CD4-positive, CD25-positive, alpha-beta regulatory T cell (primary cell): Measurements from ENCODE around the gene MLLT10. TPM values are rescaled to one million over a fixed set of nuclear protein-coding genes. Genes with fewer than 3 reads are reported as not detected.

Experiments
- ATAC-seq, 2 donors: fragments of 150-1000 bp; cut with Tn5 transposase; one replicate each; pipeline ENCODE4 v1.10.0; 2021; ENCODE audit warnings: low read depth in 2 of 2, moderate number of reproducible peaks in 2 of 2, moderate library complexity in 1 of 2
- DNase-seq, 3 donors: peaks; one replicate each; pipeline versions ENCODE4 v3.0.0 to v3.0.0-alpha.2; 2012 to 2022; ENCODE audit warnings: mixed read lengths in 1 of 3
- H3K27ac ChIP-seq: one replicate; pipeline ENCODE4 v1.7.0; 2013; ENCODE audit warnings: mild to moderate bottlenecking, low read length; ENCODE audit not compliant: insufficient read depth, poor library complexity, severe bottlenecking
- H3K27me3 ChIP-seq: one replicate; pipeline ENCODE4 v1.7.0; 2013; ENCODE audit warnings: low read length; ENCODE audit not compliant: control insufficient read depth, insufficient read depth
- H3K36me3 ChIP-seq: one replicate; pipeline ENCODE4 v1.7.0; 2013; ENCODE audit warnings: mild to moderate bottlenecking, low read length, moderate library complexity; ENCODE audit not compliant: control insufficient read depth, insufficient read depth
- H3K4me1 ChIP-seq: 2 replicates; pipeline ENCODE4 v1.7.0; 2013; ENCODE audit warnings: mild to moderate bottlenecking, low read length; ENCODE audit not compliant: insufficient read depth, control insufficient read depth, poor library complexity, severe bottlenecking
- H3K4me3 ChIP-seq: one replicate; pipeline ENCODE4 v1.7.0; 2013; ENCODE audit warnings: low read depth, mild to moderate bottlenecking, low read length, moderate library complexity
- H3K9me3 ChIP-seq, 2 experiments: 1 replicate in 1 of 2; 2 replicates in 1 of 2; pipeline ENCODE4 v1.7.0; 2013; ENCODE audit warnings: low read length in 2 of 2, mild to moderate bottlenecking in 1 of 2, moderate library complexity in 1 of 2; ENCODE audit not compliant: control insufficient read depth in 2 of 2
- H3K27ac Mint-ChIP-seq, 3 donors: one replicate each; pipeline ENCODE4 v1.8.0; 2020 to 2022; ENCODE audit warnings: mild to moderate bottlenecking in 3 of 3, mixed read lengths in 3 of 3, moderate library complexity in 2 of 3
- H3K27me3 Mint-ChIP-seq: one replicate; pipeline ENCODE4 v1.8.0; 2022; ENCODE audit warnings: mild to moderate bottlenecking, mixed read lengths
- H3K36me3 Mint-ChIP-seq: one replicate; pipeline ENCODE4 v1.8.0; 2020; ENCODE audit warnings: mixed read lengths
- H3K4me1 Mint-ChIP-seq, 4 donors: one replicate each; pipeline ENCODE4 v1.8.0; 2020 to 2022; ENCODE audit warnings: mixed read lengths in 4 of 4, mild to moderate bottlenecking in 1 of 4
- H3K4me3 Mint-ChIP-seq, 4 donors: one replicate each; pipeline ENCODE4 v1.8.0; 2020 to 2022; ENCODE audit warnings: mild to moderate bottlenecking in 4 of 4, mixed read lengths in 4 of 4, moderate library complexity in 3 of 4
- H3K9me3 Mint-ChIP-seq, 7 donors: one replicate each; pipeline ENCODE4 v1.8.0; 2020 to 2022; ENCODE audit warnings: mixed read lengths in 7 of 7, mild to moderate bottlenecking in 3 of 7, moderate library complexity in 2 of 7
- polyA plus RNA-seq, 4 donors: library from polyadenylated mRNA; unstranded; fragments of 300-500 nt; fragmentation: Illumina TruSeq; gene quantifications; one replicate each; pipeline ENCODE4 v1.2.3, GENCODE V29; 2021
- total RNA-seq: library from RNA; stranded (reverse); gene quantifications from one replicate; pipeline ENCODE4 v1.2.3, GENCODE V29; 2022

Gene MLLT10
- total RNA-seq: 81.9 TPM
- polyA plus RNA-seq: 1 to 10 TPM; 5.8 to 9.3 (median 8.0) TPM

DNA sequence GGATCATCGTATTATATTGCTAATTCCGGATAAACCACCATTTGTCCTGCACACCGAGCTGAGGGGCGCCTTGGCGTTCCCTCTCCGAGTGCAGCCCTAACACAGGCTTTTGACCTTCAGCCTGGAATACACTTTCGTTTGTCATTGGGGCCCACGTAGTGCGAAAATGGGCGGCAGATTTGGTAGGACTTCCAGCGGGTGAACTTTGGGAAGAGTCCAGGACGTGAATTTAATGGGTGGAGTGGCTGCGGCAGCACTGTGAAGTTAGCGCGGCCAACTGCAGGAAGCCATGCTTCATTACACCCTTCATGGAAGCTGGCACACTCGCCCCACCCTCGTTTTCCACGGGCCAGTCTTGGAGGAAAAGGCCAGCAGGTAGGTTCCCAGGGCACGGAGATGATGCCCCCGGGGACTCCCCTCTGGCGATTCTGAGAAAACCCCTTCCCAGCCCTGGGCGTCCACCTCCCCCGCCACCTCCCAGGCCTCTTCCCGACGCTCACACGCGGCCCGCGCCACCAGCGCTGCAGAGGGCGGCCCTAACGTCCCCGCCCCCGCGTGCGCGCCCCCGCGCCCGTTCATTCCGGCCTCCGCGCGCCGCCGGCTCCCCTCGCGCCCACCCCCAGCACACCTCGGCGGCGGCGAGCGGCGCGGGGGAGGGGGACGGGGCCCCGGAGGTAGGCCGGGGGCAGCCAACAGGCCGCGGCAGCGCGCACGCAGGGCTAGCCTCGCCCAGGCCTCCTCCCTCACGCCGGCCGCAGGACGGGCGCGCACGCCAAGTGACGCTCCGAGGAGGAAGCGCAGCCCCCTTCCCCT is at the start of gene MLLT10:
Gene MLLT10 (plus strand): TSS at position 766 of the 813 bp plus-strand sequence. CDS start 413 bp downstream, outside the sequence.
- Histone ChIP-seq H3K4me3 (peak within 1 kb of the TSS; percentile 90), H3K9me3 (no peaks in the 10 kb centered on the region), H3K36me3 (peaks cover 6% of the 10 kb centered on the region), H3K4me1 (peaks cover 18% of the 10 kb centered on the region), H3K27me3 (peaks cover 3% of the 10 kb centered on the region), H3K27ac (peak within 1 kb of the TSS; percentile 85)
- ATAC-seq: peak; percentile 90 to 92
- peak; percentile 88 to 96 (median 95) for DNase-seq
- Mint-ChIP-seq H3K9me3 (no peaks in the 10 kb centered on the region), H3K4me1 (peaks cover 15 to 39% (median 29%) of the 10 kb centered on the region in 4 donors), H3K27me3 (peaks cover 18% of the 10 kb centered on the region), H3K4me3 (peak within 1 kb of the TSS; percentile 94 to 95 (median 95)), H3K27ac (peak within 1 kb of the TSS; percentile 96 to 98 (median 97)), H3K36me3 (peaks cover 6% of the 10 kb centered on the region)

DNA sequence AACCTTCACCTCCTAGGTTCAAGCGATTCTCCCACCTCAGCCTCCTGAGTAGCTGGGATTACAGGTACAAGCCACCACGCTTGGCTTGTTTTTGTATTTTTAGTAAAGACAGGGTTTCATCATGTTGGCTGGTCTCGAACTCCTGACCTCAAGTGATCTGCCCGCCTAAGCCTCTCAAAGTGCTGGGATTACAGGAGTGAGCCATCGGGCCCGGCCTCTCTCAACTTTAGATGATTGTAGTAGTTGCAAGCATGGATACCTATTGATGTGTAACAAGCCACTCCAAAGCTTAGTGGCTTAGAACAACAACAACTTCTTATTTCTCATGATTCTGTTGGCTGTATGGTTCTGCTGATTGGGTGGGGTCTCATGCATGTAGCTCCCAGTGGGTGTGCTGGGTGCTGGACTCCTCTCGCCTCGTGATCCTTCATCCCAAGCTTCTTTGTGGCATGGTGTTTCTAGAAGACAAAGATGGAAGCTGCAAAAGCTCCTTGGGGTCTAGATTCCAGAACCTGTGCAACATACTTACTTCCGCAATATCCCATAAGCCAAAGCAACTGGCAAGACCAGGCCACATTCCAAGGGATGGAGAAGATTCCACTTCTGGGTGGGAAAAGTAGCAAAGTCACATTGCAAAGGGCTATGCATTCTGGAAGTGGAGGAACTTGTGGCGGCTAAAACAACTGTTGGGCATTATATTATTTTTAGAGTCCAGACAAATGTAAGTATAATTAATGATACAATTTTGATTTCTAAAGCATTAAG is 46.4 kb upstream of the MLLT10 start:
- peak overlapping the region in 1 of 3 donors; percentile 32 for H3K27ac Mint-ChIP-seq
- no peaks in the 10 kb centered on the region for H3K36me3 Mint-ChIP-seq
- no peak for DNase-seq
- no peaks in the 10 kb centered on the region for H3K9me3 ChIP-seq
- no peak overlapping the region for H3K27ac ChIP-seq
- peaks cover 15% of the 10 kb centered on the region for H3K27me3 ChIP-seq
- no peak overlapping the region for H3K4me3 ChIP-seq
- no peaks in the 10 kb centered on the region for H3K36me3 ChIP-seq
- H3K4me1 ChIP-seq: no peaks in the 10 kb centered on the region
- ATAC-seq: no peak
- no peaks in the 10 kb centered on the region for H3K4me1 Mint-ChIP-seq
- H3K27me3 Mint-ChIP-seq: peaks cover 45% of the 10 kb centered on the region
- H3K9me3 Mint-ChIP-seq: no peaks in the 10 kb centered on the region
- H3K4me3 Mint-ChIP-seq: no peak overlapping the region

DNA sequence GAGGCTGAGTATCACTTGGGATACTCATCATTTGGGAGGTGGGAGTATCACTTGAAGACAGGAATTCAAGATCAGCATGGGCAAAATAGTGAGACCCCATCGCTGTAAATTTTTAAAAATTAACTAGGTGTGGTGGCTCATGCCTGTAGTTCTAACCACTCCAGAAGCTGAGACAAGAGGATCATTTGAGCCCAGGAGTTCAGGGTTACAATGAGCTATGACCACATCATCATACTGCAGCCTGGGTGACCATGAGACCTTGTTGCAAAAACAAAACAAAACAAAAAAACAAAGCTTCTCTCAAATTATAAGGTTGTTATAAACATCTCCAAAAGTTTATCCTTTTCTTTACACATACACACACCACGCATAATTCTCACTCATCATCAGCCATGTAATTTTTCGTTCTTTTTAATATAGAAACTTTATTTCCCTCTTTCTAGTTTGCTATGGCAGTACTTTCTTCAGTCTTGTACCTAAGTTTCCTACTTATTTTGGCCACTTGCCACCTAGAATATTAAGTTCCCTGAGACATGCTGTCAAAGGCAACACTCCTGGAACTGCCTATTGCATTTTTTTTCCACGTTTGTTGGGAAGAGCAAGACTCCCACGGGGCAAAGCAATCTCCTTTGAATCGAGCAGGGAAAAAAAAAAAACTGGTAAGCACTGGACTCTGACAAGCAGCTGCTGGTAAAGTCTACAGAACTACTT is 45.6 kb upstream of the MLLT10 start:
- H3K36me3 Mint-ChIP-seq: no peaks in the 10 kb centered on the region
- no peaks in the 10 kb centered on the region for H3K9me3 ChIP-seq
- H3K27ac Mint-ChIP-seq: no peak overlapping the region
- no peaks in the 10 kb centered on the region for H3K36me3 ChIP-seq
- H3K4me3 Mint-ChIP-seq: no peak overlapping the region
- H3K27me3 ChIP-seq: peaks cover 15% of the 10 kb centered on the region
- ATAC-seq: no peak
- no peaks in the 10 kb centered on the region for H3K9me3 Mint-ChIP-seq
- no peak overlapping the region for H3K4me3 ChIP-seq
- no peaks in the 10 kb centered on the region for H3K4me1 Mint-ChIP-seq
- no peak overlapping the region for H3K27ac ChIP-seq
- H3K4me1 ChIP-seq: no peaks in the 10 kb centered on the region
- DNase-seq: no peak
- H3K27me3 Mint-ChIP-seq: peaks cover 51% of the 10 kb centered on the region

DNA sequence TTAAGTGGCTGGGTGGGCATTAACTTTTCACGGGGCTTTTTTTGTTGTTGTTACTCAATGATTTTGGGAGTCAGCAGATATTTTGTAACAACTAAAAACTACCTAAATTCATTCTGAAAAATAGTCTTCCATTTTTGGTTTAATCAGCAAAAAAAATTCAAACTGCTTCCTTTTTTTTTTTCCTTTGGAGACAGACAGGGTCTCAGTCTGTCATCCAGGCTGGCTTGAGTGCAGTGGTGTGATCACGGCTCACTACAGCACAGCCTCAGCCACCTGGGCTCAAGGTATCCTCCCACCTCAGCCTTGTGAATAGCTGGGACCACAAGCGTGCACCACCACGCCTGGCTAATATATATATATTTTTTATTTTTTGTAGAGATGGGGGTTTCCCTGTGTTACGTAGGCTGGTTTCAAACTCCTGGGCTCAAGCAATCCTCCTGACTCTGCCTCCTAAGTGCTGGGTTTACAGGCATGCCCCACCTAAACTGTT is 45.0 kb upstream of the MLLT10 start:
- Histone ChIP-seq H3K9me3 (no peaks in the 10 kb centered on the region), H3K27me3 (peaks cover 19% of the 10 kb centered on the region), H3K4me1 (peaks cover under 1% of the 10 kb centered on the region), H3K4me3 (no peak overlapping the region), H3K27ac (no peak overlapping the region), H3K36me3 (no peaks in the 10 kb centered on the region)
- ATAC-seq (no peak), DNase-seq (no peak)
- Mint-ChIP-seq H3K27ac (no peak overlapping the region), H3K27me3 (peaks cover 53% of the 10 kb centered on the region), H3K36me3 (no peaks in the 10 kb centered on the region), H3K4me1 (peaks cover 0 to 3% (median under 1%) of the 10 kb centered on the region in 4 donors), H3K9me3 (peaks cover 0 to under 1% (median 0%) of the 10 kb centered on the region in 7 donors), H3K4me3 (no peak overlapping the region)

DNA sequence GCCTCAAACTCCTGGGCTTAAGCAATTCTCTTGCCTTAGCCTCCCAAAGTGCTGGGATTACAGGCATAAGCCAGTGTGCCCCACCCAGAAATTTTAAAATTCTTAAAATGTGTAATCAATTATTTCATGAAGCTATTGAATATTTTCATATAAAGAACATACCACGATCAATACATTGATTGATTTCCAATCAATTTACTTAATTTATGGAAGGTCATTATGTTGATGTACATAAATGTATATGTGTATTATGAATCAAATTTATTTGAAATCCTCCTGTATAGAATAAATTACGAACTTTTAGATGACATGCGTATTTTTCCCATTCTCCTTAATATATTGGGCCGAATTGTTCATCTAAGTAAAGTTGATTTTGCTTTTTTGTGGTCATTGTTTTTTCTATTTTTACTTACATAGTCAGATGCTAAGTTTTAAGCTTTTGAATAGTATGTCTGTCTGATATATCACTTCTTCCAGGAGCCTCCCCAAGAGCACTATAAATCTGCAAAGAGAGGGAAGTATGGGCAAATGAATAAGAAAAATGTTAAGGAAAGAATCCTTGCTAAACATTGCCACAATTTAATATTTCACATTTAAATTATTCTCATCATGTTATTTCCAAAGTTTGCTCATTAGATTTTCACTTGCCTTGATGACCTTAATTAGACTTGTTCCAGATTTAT is 43.9 kb upstream of the MLLT10 start:
- Histone ChIP-seq H3K4me1 (peaks cover 12% of the 10 kb centered on the region), H3K27ac (no peak overlapping the region), H3K9me3 (no peaks in the 10 kb centered on the region), H3K27me3 (peaks cover 20% of the 10 kb centered on the region), H3K36me3 (no peaks in the 10 kb centered on the region), H3K4me3 (no peak overlapping the region)
- Mint-ChIP-seq H3K36me3 (no peaks in the 10 kb centered on the region), H3K27me3 (peaks cover 60% of the 10 kb centered on the region), H3K27ac (no peak overlapping the region), H3K9me3 (peaks cover 0 to 1% (median 0%) of the 10 kb centered on the region in 7 donors), H3K4me3 (no peak overlapping the region), H3K4me1 (peaks cover 0 to 9% (median 6%) of the 10 kb centered on the region in 4 donors)
- ATAC-seq: no peak
- no peak for DNase-seq

DNA sequence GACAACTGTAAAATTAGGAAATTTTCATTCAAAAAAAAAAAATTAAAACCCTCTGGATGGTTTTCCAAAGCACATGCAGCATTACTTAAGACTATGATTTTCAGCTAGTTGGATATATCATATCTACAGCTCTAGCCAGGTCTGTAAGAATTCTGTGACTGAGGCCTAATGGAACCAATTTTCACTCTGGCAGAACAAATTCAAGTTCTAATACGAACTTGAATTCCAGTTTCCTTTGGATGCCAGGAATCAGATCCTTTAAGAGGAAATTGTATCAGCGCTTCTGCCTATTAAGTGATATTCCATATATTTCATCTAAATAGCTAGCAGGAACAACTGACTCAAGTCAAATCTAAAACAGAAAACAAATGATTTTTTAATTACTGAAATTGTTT is 43.3 kb upstream of the MLLT10 start:
- H3K27me3 Mint-ChIP-seq: peaks cover 66% of the 10 kb centered on the region
- Histone ChIP-seq H3K9me3 (no peaks in the 10 kb centered on the region), H3K4me3 (no peak overlapping the region), H3K27me3 (peaks cover 20% of the 10 kb centered on the region), H3K27ac (no peak overlapping the region), H3K4me1 (peaks cover 17% of the 10 kb centered on the region), H3K36me3 (no peaks in the 10 kb centered on the region)
- H3K27ac Mint-ChIP-seq: no peak overlapping the region
- H3K9me3 Mint-ChIP-seq: peaks cover 0 to 3% (median 0%) of the 10 kb centered on the region in 7 donors
- H3K4me1 Mint-ChIP-seq: peaks cover 0 to 14% (median 10%) of the 10 kb centered on the region in 4 donors
- H3K4me3 Mint-ChIP-seq: no peak overlapping the region
- ATAC-seq: no peak
- H3K36me3 Mint-ChIP-seq: no peaks in the 10 kb centered on the region
- DNase-seq: no peak

DNA sequence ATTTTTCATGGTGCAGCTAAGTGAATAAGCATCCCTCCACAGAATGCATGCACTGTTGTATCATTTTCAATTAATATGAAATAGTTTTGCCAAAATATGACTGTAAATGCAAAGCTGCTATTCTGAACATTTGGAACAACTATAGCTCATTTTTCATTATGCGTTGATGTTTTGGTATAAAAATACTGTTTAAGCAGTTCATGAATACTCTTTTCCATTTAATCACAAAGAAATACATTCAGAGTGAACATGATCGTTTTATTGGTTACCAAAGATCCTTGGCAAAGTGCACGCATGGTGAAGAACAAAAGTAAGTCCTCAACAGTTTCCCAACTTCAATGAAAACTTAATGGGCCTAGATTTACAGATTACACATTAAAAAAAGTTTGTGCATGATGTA is 41.6 kb upstream of the MLLT10 start:
- Mint-ChIP-seq H3K9me3 (peaks cover 0 to 3% (median 0%) of the 10 kb centered on the region in 7 donors), H3K36me3 (no peaks in the 10 kb centered on the region), H3K4me1 (peaks cover under 1 to 18% (median 12%) of the 10 kb centered on the region in 4 donors), H3K27ac (no peak overlapping the region), H3K4me3 (peak overlapping the region in 1 of 4 donors; percentile 27), H3K27me3 (peaks cover 62% of the 10 kb centered on the region)
- peaks cover 21% of the 10 kb centered on the region for H3K27me3 ChIP-seq
- H3K27ac ChIP-seq: no peak overlapping the region
- ATAC-seq: no peak
- no peaks in the 10 kb centered on the region for H3K36me3 ChIP-seq
- peaks cover 34% of the 10 kb centered on the region for H3K4me1 ChIP-seq
- no peak for DNase-seq
- H3K4me3 ChIP-seq: no peak overlapping the region
- no peaks in the 10 kb centered on the region for H3K9me3 ChIP-seq
